ENCODE data around the gene LEFTY2. TPM values are rescaled to one million over a fixed set of nuclear protein-coding genes. Genes with fewer than 3 reads are reported as not detected.
"Not testable (repeated sequence)": the region's sequence is repeated elsewhere in the genome, so short reads cannot be mapped to it uniquely, and the experiment has no call there.

The LEFTY2 gene
- total RNA-seq, 1 donor from 2014 or later: 0.19 TPM

DNA sequence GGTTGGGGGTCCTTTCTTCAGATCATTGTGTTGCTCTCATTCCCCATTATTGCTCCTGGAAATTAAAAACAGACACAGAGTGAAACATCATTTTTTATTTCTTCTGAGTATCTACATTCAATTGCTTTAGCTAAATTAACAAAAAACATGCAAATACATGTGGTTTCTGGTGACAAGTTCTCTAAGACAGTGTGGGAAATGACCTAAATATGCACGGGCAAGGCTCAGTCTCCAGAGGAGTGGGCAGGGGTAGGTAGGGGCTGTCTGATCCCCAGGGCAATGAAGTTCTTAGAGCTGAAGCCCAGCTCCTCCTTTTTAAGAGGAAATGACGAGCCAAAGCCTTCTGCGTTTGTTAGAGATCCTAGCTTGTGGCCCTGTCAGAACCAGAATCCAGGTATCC lies 4.5 kb downstream of the LEFTY2 start:
- ATAC-seq (no peak), DNase-seq (ENCODE audit: missing footprints) (no peak)
- intact Hi-C loops (cut with DNase I): no loop called here

DNA sequence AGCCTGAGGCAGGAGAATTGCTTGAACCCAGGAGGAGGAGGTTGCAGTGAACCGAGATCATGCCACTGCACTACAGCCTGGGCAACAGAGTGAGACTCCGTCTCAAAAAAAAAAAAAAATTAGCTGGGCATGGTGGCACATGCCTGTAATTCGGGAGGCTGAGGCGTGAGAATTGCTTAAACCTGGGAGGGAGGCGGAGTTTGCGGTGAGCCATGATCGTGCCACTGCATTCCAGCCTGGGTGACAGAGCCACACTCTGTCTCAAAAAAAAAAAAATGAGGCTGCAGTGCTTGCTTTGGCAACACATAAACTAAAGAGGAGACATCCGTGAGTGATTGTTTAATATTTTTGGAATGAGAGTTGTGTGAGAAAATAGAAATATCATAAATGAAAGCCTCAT lies 4.9 kb downstream of the LEFTY2 start:
- ATAC-seq; DNase-seq (ENCODE audit: missing footprints); intact Hi-C loops (cut with DNase I): not testable (repeated sequence)

DNA sequence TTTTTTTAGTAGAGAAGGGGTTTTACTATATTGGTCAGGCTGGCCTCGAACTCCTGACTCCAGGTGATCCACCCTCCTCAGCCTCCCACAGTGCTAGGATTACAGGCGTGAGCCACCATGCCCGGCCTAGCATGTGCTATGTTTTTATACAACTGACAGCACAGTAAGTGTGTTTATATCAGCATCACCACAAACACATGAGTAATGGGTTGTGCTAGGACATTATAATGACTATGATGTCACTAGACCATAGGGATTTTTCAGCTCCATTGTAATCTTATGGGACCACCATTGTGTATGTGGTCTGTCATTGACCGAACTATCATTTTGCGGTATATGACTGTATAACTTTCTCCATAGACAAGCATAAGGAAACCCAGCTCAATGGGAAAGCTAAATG lies 6.3 kb downstream of the LEFTY2 start:
- ATAC-seq: no peak
- DNase-seq (ENCODE audit: missing footprints): no peak
- intact Hi-C loops (cut with DNase I): no loop called here

DNA sequence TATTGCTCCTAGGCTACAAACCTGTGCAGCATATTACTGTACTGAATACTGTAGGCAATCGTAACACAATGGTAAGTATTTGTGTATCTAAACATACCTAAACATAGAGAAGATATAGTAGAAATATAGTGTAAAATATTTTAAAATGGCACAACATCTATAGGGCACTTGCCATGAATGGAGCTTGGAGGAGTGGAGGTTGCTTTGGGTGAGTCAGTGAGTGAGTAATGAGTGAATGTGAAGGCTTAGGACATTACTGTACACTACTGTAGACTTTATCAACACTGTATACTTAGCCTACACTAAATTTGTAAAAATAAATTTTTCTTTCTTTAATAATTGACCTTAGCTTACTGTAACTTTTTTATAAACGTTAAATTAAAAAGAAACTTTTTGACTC lies 7.9 kb downstream of the LEFTY2 start:
- ATAC-seq (no peak), DNase-seq (ENCODE audit: missing footprints) (no peak)
- intact Hi-C loops (cut with DNase I): no loop called here

DNA sequence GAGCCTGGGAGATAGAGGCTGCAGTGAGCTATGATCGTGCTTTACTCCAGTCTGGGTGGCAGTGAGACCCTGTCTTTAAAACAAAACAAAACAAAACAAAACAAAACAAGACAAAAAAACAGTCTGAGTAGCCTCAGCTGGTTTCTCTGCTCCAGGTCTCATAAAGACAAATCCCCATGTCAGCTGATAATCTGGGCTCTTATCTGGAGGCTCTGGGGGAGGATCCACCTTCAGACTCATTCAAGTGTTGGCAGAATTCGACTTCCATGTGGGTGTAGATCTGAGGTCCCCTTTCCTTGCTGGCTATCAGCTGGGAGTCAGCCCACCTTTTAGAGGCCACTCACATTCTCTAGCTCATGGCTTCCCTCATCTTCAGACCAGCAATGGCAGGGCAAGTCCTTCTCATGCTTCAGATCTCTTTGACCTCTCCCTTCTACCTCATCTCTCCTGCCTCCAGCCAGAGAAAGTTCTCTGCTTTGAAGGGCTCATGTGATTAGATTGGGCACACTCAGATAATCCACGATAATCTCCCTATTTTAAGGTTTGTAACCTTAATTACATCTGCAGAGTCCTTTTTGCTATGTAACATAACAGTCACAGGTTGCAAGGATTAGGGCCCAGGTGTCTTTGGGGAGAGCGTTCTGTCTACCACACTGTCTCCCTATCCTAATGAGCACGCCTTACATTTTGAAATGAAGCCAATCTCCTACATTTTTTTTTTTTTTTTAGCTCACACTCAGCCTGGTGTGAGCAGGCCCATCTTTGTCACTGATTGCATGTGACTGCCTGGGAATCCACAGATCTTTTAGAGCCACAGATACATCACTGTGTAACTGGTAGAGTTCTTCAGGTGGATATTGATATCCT lies 9.5 kb downstream of the LEFTY2 start:
- intact Hi-C loops (cut with DNase I): no loop called here
- DNase-seq (ENCODE audit: missing footprints) (no peak), ATAC-seq (no peak)

DNA sequence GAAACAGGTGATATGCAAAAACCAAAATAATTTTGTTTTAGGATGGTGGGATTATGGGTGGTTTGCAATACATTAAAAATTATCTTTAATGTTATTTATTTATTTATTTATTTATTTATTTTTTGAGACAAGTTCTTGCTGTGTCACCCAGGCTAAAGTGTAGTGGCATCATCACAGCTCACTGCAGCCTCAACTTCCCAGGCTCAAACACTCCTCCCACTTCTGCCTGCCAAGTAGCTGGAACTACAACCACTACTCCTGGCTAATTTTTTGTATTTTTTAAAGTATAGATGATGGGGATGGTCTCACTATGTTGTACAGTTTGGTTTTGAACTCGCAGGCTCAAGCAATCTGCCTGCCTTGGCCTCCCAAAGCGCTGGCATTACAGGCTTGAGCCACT lies 10.5 kb downstream of the LEFTY2 start:
- ATAC-seq (no peak), DNase-seq (ENCODE audit: missing footprints) (no peak)
- intact Hi-C loops (cut with DNase I): no loop called here

DNA sequence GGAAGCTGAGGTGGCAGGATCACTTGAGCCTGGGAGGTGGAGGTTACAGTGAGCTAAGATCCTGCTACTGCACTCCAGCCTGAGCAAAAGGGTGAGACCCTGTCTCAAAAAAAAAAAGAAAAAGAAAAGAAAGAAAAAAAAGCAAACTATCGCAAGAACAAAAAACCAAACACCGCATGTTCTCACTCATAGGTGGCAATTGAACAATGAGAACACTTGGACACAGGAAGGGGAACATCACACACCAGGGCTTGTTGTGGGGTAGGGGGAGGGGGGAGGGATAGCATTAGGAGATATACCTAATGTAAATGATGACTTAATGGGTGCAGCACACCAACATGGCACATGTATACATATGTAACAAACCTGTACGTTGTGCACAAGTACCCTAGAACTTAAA lies 11.6 kb downstream of the LEFTY2 start:
- intact Hi-C loops (cut with DNase I): loop anchor here (10.0 kb wide), 1 partner anchor 275 kb away; the partner anchor contains the start of gene ENAH
- not testable (repeated sequence) for ATAC-seq; DNase-seq (ENCODE audit: missing footprints)

DNA sequence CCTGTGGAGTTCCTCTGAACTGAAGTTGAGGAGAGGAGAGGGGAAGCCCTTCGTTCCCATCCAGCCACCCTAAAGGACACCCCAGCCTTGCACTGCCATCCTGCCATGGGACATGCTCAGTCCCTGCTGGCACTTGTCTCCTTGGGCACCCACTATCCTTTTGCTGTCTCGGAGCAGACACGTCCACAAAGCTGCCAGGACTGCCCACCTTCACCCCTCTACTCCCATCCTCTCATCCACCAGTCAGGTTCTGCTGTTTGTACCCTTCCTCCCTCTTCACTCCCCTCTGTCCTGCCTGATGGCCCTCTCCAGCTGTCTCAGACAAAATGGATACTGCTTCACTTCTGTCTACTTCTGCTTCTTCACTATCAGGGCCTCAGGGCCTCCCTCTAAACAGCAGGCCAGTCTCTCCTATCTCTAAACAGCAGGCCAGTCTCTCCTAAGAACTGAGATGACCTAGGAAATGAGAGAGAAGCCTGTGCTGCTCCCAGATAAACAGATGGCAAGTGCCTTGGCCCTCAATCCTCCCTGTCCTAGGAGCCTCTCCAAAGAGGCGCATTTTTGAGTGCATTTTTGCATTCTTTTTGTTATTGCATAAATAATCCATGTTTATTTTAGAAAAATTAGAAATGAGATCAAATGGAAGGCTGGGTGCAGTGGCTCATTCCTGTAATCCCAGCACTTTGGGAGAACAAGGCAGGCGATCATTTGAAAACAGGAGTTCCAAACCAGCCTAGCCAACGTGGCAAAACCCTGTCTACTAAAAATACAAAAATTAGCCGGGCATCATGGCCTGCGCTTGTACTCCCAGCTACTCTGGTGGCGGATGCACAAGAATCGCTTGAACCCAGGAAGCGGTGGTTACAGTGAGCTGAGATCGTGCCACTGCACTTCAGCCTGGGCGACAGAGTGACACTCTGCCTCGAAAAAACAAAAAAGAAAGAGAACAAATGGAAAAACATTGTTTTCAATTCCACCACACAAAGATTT lies 12.5 kb downstream of the LEFTY2 start:
- intact Hi-C loops (cut with DNase I): loop anchor here (10.0 kb wide), 1 partner anchor 274 kb away; the partner anchor contains the start of gene ENAH
- DNase-seq (ENCODE audit: missing footprints) (no peak), ATAC-seq (no peak)

DNA sequence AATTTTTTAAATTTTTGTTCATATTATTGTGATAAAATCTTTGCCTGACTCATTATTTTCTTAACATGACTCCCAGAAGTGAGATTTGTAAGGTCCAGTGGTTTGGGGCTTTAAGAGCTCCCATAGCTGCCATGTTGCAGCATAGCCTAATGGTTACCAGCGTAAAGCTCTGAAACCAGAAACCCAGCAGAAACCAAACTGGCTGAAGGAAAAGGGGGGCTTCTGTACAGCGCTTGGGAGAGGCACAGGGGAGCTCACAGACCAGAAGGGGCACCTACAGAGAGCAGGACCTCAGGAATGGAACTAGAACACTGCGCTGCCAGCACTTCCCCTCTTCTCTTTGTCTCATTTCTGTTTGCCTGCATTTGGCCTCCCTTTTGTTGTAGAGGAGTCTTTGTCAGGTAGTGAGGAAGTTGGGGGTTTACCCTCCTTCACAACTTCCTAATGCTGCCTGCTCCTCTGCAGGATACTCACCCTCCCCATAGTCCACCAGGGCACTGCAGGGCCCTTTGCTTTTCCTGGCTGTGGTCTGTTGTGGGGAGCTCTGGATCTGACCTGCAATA lies 14.4 kb downstream of the LEFTY2 start:
- intact Hi-C loops (cut with DNase I): loop anchor here (10.0 kb wide), 1 partner anchor 272 kb away; the partner anchor contains the start of gene ENAH
- DNase-seq (ENCODE audit: missing footprints) (no peak), ATAC-seq (no peak)

DNA sequence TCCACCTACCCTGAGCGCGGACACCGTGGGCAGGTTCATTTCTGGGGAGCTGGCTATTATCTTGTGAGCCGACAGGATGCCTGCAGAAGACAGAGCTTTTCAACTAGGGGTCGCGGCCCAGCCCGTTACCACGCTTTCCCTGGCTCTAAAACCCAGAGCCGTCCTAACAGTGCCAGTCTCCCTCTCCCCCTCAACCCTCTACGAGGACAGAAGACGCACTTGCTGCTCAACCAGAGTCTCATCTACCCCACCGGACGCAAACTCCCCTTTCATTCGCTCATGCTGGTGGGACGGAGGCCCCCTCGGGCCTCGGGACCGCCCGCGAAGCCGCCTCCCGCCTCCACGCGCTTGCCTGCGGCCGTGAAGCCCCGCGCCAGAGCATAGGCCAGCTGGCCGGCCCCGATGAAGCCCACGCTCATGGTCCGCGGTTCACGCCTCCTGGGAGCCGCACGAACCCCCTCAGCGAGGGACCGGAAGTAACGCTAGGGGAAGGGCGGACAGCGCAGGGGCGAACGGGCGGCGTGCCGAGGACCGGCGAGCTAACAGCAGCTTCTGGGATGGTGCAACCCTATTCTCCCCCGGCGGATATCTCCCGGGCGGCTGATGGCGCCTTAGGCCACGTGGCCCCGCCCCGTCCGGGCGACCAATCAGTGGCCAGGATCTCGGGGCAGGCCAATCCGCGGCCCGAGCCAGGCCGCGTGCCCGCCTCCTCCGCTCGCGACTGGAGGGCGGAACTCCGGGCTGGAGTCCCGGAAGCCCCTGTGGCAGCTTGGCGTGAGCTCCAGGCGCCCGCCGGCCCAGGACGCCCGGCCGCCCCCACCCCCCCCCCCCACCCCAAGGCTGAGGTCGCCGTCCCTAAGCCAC lies 17.1 kb downstream of the LEFTY2 start, which contains the start of gene PYCR2:
Gene PYCR2 (minus strand): TSS at position 559 of the 864 bp plus-strand sequence. CDS start 140 bp downstream, at position 419.
- intact Hi-C loops (cut with DNase I): loop anchor here (1.0 to 10.0 kb wide), 2 partner anchors 42 to 269 kb away; partner anchors contain the start of genes ENAH and TMEM63A
- DNase-seq (ENCODE audit: missing footprints) (peak; percentile 98), ATAC-seq (peak; percentile 99)

DNA sequence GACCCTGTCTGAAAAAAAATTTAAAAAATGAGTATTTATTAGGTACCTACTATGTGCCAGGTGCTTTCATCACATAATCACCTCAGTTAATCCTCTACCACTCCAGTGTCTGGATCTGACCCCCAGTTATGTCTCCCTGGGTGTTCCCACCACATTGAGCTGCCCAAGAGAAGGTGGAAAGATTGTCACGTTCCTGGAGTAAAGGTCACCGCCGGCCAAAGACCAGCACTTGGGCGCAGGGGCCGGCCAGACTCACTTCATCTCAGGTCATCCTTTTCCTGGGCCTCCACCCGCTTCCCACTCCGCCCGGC lies 17.7 kb downstream of the LEFTY2 start:
- ATAC-seq (no peak), DNase-seq (ENCODE audit: missing footprints) (no peak)
- intact Hi-C loops (cut with DNase I): loop anchor here (10.0 kb wide), 1 partner anchor 269 kb away; the partner anchor contains the start of gene ENAH

DNA sequence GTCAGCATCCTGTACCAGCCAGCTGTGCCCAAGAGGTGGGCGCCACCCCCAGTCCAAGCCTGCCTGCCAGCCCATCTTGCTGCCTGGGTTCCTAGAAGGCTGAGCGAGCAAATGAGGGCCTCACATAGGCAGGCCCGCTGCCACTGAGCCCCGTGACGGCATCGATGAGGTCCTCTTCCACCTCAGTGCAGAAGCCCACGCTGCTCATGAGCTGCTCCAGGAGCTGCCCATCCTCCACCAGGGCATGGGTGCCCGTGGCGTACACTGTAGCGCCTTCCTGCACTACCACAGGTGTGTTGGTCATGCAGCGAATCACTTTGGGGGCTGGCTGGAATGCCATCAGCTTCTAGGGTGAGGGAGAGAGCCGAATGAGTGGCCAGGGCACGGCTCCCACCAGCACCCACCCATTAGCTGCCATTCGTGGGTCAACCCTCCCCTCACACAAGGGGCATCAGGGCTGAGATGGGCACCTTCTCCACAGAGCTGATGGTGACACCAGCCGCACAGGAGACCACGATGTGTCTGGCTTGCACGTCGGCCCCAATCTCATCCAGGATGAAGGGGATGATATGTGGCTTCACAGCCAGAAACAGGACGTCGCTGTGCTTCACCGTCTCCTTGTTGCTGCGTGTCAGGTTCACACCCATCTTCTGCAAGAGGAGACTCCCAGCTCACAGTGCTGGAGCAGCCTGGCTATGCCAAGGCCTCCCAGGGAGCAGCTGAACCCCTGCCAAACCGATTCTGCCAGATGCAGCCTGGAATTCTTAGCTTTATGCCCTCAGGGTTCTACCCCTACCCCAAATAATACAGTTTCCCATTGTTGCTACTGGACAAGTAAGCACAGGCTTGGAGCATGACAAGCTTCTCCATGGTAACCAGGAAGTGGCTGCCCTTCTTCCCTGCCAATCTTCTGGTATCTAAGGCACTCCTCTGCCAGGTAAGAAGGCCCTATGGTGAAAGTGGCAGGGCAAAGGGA lies 19.0 kb downstream of the LEFTY2 start:
- no peak for ATAC-seq
- intact Hi-C loops (cut with DNase I): loop anchor here (10.0 kb wide), 1 partner anchor 267 kb away; the partner anchor contains the start of gene ENAH
- DNase-seq (ENCODE audit: missing footprints): no peak

DNA sequence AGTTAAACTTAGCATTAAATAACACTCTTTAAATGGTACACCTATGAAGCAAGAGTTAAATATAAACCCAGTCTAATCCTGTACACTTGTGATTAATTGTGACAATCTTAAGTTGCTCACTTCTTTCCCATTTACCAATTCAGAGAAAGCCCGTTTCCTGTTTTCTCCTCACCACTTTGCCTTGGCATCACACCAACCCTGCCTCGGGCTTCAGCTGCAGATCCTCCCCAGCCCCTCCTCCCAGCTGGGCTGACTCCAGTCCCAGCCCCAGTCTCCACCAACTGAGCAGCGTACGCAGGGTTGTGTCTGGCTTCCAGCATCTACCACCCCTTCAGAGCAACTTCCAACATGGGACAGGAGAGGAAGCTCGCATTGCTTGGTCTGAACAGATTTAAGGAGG lies 21.1 kb downstream of the LEFTY2 start:
- ATAC-seq (no peak), DNase-seq (ENCODE audit: missing footprints) (peak; percentile 85)
- intact Hi-C loops (cut with DNase I): loop anchor here (10.0 kb wide), 1 partner anchor 265 kb away; the partner anchor contains the start of gene ENAH

DNA sequence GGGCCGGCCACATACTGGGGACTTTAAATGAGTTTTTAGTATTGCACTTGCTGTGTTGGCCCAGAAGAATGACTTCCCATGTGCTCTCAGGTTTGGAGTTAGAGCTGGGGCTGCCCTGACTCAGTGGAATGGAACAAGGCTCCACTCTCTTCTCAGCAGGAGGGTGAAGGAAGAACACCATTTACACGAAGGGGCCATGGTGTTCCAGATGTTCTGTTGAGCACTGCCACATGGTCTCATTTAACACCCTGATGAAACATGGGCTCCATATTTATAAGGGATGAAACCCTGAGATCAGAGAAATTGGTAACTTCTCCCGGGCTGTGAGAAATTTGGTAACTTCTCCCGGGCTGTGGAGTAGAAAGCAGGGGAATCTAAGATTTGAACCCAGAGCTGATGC lies 22.7 kb downstream of the LEFTY2 start:
- intact Hi-C loops (cut with DNase I): no loop called here
- no peak for DNase-seq (ENCODE audit: missing footprints)

DNA sequence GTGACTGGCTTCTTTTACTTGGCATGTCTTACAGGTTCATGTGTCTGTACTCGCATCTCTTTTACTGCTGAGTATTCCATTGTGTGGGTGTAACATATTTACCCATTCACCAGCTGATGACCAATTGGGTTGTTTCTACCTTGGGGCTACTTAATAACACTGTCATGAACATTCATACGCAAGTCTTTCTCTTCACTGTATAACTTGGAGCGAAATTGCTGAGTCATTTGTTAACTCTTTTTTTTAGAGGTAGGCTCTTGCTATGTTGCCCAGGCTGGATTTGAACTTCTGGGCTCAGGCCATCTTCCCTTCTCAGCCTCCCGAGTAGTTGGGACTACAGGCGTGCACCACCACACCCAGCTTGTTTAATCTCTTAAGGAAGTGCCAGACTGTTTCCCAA lies 23.5 kb downstream of the LEFTY2 start:
- ATAC-seq: no peak
- intact Hi-C loops (cut with DNase I): no loop called here
- DNase-seq (ENCODE audit: missing footprints): no peak

More for the DNA sequence above, 22.7 kb downstream of the LEFTY2 start:
- no peak for ATAC-seq

DNA sequence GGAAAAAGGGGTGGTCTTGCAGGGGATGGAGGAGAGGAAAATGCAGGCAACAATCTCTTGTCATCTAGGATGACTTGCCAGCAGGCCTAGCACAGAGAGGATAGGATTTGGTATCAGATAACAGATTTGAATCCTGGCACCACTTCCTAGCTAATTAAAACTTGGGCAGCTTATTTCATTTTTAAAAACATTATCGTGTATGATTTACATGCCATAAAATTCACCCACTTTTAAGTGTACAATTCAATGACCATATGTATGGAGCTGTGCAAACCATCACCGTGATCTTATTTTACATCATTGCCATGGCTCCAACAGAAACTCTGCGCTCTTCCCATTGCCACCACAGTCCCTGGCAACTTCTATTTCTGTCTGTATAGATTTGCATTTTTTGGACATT lies 23.9 kb downstream of the LEFTY2 start:
- intact Hi-C loops (cut with DNase I): no loop called here
- DNase-seq (ENCODE audit: missing footprints) (no peak), ATAC-seq (no peak)

DNA sequence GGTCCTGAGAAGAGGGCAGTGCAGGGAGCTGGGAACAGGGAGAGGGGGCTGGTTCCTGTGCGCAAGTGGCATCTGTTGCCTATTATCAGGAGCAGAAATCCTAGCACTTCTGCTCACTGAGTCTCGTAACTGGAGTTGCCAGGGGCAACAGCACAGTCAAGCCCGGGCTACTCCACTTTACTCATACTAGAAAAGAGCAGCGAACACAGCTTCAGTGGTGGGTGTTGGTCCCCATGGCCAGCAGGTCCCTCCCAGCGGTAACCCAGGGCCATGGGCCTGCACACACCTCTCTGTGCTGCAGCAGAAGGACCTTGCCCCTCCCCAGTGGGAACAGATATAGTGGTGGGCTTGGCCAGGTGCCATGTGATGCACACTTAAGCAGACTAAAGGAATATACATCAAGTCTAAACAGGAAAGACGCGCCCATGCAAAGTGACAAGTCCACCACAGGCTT lies 25.5 kb downstream of the LEFTY2 start:
- DNase-seq (ENCODE audit: missing footprints) (no peak), ATAC-seq (no peak)
- intact Hi-C loops (cut with DNase I): no loop called here

Measured in Right ventricle myocardium inferior (tissue), 1 donor.